B cell (primary cell): Measurements from ENCODE around the gene ADK. TPM values are rescaled to one million over a fixed set of nuclear protein-coding genes. Genes with fewer than 3 reads are reported as not detected.

Experiments
- ATAC-seq: fragments of 200-7000 bp; cut with Tn5 transposase; one replicate; pipeline ENCODE4 v1.10.0; 2021; ENCODE audit warnings: low read depth, mild to moderate bottlenecking, moderate number of reproducible peaks, moderate library complexity
- CTCF ChIA-PET: fragments of 350-600 bp; sonication (Branson Sonifier 250); formaldehyde crosslinking; loops from one replicate; lab custom pipeline; 2021; ENCODE audit warnings: antibody characterized with exemption, inconsistent platforms; lab: Charles Lee
- POLR2A ChIA-PET: fragments of 350-600 bp; sonication (Branson Sonifier 250); formaldehyde crosslinking; loops from one replicate; lab custom pipeline; 2021; ENCODE audit warnings: antibody characterized with exemption; lab: Charles Lee
- DNase-seq: peaks from one replicate; pipeline ENCODE4 v3.0.0; 2013
- H2AFZ ChIP-seq: 2 replicates; pipeline ENCODE4 v1.6.1; 2012; ENCODE audit warnings: mild to moderate bottlenecking, low read depth, low read length; ENCODE audit not compliant: insufficient read depth, poor library complexity, severe bottlenecking
- H3K27ac ChIP-seq, 2 donors: 1 replicate in 1 of 2; 2 replicates in 1 of 2; pipeline ENCODE4 v1.5.1; 2012 to 2013; ENCODE audit warnings: low read length in 2 of 2, mild to moderate bottlenecking in 2 of 2, moderate library complexity in 1 of 2
- H3K27me3 ChIP-seq, 4 experiments: fragments of 200-600 bp in 1 of 4; sonication (generic) in 1 of 4; replicated peaks in 1 of 4; 1 replicate in 2 of 4; 2 replicates in 2 of 4; pipeline versions ENCODE4 v1.6.1 to v1.7.0; 2013 to 2016; ENCODE audit warnings: low read length in 3 of 4, mild to moderate bottlenecking in 2 of 4, mixed read lengths in 1 of 4, moderate library complexity in 1 of 4; ENCODE audit not compliant: insufficient read depth in 4 of 4, control insufficient read depth in 3 of 4; ENCODE audit errors: control extremely low read depth in 1 of 4
- H3K36me3 ChIP-seq, 2 experiments: replicated peaks in 1 of 2; 1 replicate in 1 of 2; 2 replicates in 1 of 2; pipeline versions ENCODE4 v1.6.1 to v1.7.1; 2013; ENCODE audit warnings: low read length in 1 of 2; ENCODE audit not compliant: insufficient read depth in 2 of 2, control insufficient read depth in 1 of 2; ENCODE audit errors: control extremely low read depth in 1 of 2, extremely low read depth in 1 of 2
- H3K4me1 ChIP-seq, 2 donors: fragments of 200-600 bp in 1 of 2; sonication (generic) in 1 of 2; 1 replicate in 1 of 2; 2 replicates in 1 of 2; pipeline versions ENCODE4 v1.5.1 to v1.6.1; 2013 to 2017; ENCODE audit warnings: low read length in 2 of 2; ENCODE audit not compliant: control insufficient read depth in 2 of 2, insufficient read depth in 2 of 2
- H3K4me2 ChIP-seq: replicated peaks from 2 replicates; pipeline ENCODE3; 2012; ENCODE audit warnings: mild to moderate bottlenecking, low read depth, low read length; ENCODE audit not compliant: poor library complexity, severe bottlenecking
- H3K4me3 ChIP-seq, 5 experiments: fragments of 200-600 bp in 1 of 5; sonication (generic) in 1 of 5; 1 replicate in 3 of 5; 2 replicates in 2 of 5; pipeline versions ENCODE4 v1.5.1 to v1.7.0; 2011 to 2016; ENCODE audit warnings: low read length in 4 of 5, mild to moderate bottlenecking in 4 of 5, low read depth in 2 of 5, control low read depth in 1 of 5, moderate library complexity in 1 of 5; ENCODE audit not compliant: insufficient read depth in 1 of 5; ENCODE audit errors: control extremely low read depth in 1 of 5, extremely low read depth in 1 of 5
- H3K79me2 ChIP-seq: fragments of 200-600 bp; sonication (generic); one replicate; pipeline ENCODE4 v1.6.0; 2016; ENCODE audit warnings: low read length; ENCODE audit not compliant: control insufficient read depth, insufficient read depth
- H3K9ac ChIP-seq: fragments of 200-600 bp; sonication (generic); 2 replicates; pipeline ENCODE4 v1.6.1; 2017; ENCODE audit warnings: mild to moderate bottlenecking, low read length, moderate library complexity
- H3K9me3 ChIP-seq, 3 donors: one replicate each; pipeline versions ENCODE4 v1.6.1 to v1.7.1; 2013; ENCODE audit warnings: low read length in 2 of 3; ENCODE audit not compliant: control insufficient read depth in 2 of 3, insufficient read depth in 1 of 3; ENCODE audit errors: control extremely low read depth in 1 of 3
- H4K20me1 ChIP-seq: 2 replicates; pipeline ENCODE4 v1.6.0; 2012; ENCODE audit warnings: mild to moderate bottlenecking, low read length; ENCODE audit not compliant: insufficient read depth, control insufficient read depth, poor library complexity, severe bottlenecking
- H3K27ac Mint-ChIP-seq: one replicate; pipeline ENCODE4 v1.8.0; 2021; ENCODE audit warnings: mixed read lengths
- H3K27me3 Mint-ChIP-seq: one replicate; pipeline ENCODE4 v1.8.0; 2021; ENCODE audit warnings: mixed read lengths
- H3K4me1 Mint-ChIP-seq: one replicate; pipeline ENCODE4 v1.8.0; 2021; ENCODE audit warnings: mixed read lengths
- H3K4me3 Mint-ChIP-seq: one replicate; pipeline ENCODE4 v1.8.0; 2021; ENCODE audit warnings: mixed read lengths
- H3K9me3 Mint-ChIP-seq: one replicate; pipeline ENCODE4 v1.8.0; 2022; ENCODE audit warnings: mixed read lengths; ENCODE audit not compliant: insufficient read depth
- CTCF ChIP-seq: fragments of 200-600 bp; IDR thresholded peaks from one replicate; pipeline ENCODE4 v1.8.0; 2022; ENCODE audit warnings: antibody characterized with exemption, mild to moderate bottlenecking
- EZH2 ChIP-seq: IDR thresholded peaks from 2 replicates; pipeline ENCODE4 v1.6.1; 2012; ENCODE audit warnings: borderline replicate concordance, low read depth, mild to moderate bottlenecking, moderate library complexity, low read length; ENCODE audit not compliant: insufficient read depth, poor library complexity, severe bottlenecking
- WGBS: methylation state at CpG from one replicate; pipeline ENCODE4 v1.1.5; 2013; ENCODE audit warnings: missing lambda C conversion rate; ENCODE audit not compliant: insufficient coverage; 5-methylcytosine and 5-hydroxymethylcytosine counted together
- intact Hi-C: fragments of 100-400 bp; cut with micrococcal nuclease; formaldehyde crosslinking; loops from one replicate; pipeline ENCODE4 v1.10.0; 2022
- polyA minus RNA-seq: library from RNA; depleted of rRNA, polyadenylated mRNA; stranded (reverse); fragments of >200 nt; gene quantifications from 2 replicates; pipeline ENCODE4 v1.2.3, GENCODE V29; 2012
- polyA plus RNA-seq: library from polyadenylated mRNA; depleted of rRNA; stranded (reverse); fragments of >200 nt; gene quantifications from 2 replicates; pipeline ENCODE4 v1.2.3, GENCODE V29; 2012
- total RNA-seq, 2 donors: library from RNA; stranded (reverse); fragments of 120-200 nt in 1 of 2; gene quantifications; 1 replicate in 1 of 2; 2 replicates in 1 of 2; pipeline versions ENCODE4 v1.2.3 to v1.2.4, GENCODE V29; 2013 to 2022

ADK gene
- total RNA-seq (52.6 and 53.8 TPM in 2 replicates), polyA plus RNA-seq (35.4 and 37.2 TPM in 2 replicates), polyA minus RNA-seq (35.5 and 60.3 TPM in 2 replicates)
- total RNA-seq (2013) = 116 TPM

- CTCF ChIA-PET = interaction anchor here (0.9 to 5.8 kb wide), 18 partner anchors 11 to 949 kb away, joined by 3 to 58 read pairs (median 4); no protein-coding TSS in a partner anchor
- Histone ChIP-seq H3K9me3 (no peaks in the 10 kb centered on the region), H3K27me3 (no peaks in the 10 kb centered on the region), H4K20me1 (peaks cover 23% of the 10 kb centered on the region), H2AFZ (peak within 1 kb of the TSS; percentile 91), H3K79me2 (peaks cover 96% of the 10 kb centered on the region), H3K36me3 (peaks cover 0 to 9% of the 10 kb centered on the region in 2 experiments), H3K27ac (peak within 1 kb of the TSS; percentile 93 to 97), H3K4me1 (peaks cover 41 to 60% of the 10 kb centered on the region in 2 donors), H3K9ac (peak within 1 kb of the TSS; percentile 96), H3K4me2 (peak within 1 kb of the TSS; percentile 93), H3K4me3 (peak within 1 kb of the TSS; percentile 87 to 98 (median 94))
- ATAC-seq (peak; percentile 95), DNase-seq (peak; percentile 100)
- WGBS = under 1% methylated on average over 53 of the region's 57 CpGs
- Mint-ChIP-seq H3K27me3 (no peaks in the 10 kb centered on the region), H3K4me3 (no peak within 1 kb of the TSS), H3K9me3 (no peaks in the 10 kb centered on the region), H3K4me1 (peaks cover 55% of the 10 kb centered on the region), H3K27ac (no peak within 1 kb of the TSS)
- TF ChIP-seq CTCF (peak; percentile 39), EZH2 (no peak)
- POLR2A ChIA-PET = interaction anchor here (0.9 to 2.0 kb wide), 8 partner anchors 15 to 1060 kb away, joined by 3 to 31 read pairs (median 6); partner anchors contain the start of gene VDAC2
- intact Hi-C loops = loop anchor here (1.0 to 5.0 kb wide), 11 partner anchors 14 to 1086 kb away; partner anchors contain the start of genes KAT6B, SAMD8, VCL and VDAC2
Measured at GRCh38 chr10:74150990-74151878, at the start of gene ADK. Gene ADK, plus strand, starts transcription at chr10:74151221. Its CDS starts 58 bp downstream, at chr10:74151279.
